Measurements from ENCODE around the gene CALY.
"Not testable (repeated sequence)": the region's sequence is repeated elsewhere in the genome, so short reads cannot be mapped to it uniquely, and the experiment has no call there.

CALY gene

GRCh38 chr10:133327651-133328357 lies 8.9 kb downstream of the CALY start:
- DNase-seq = no peak

- no peak for DNase-seq
Measured at GRCh38 chr10:133326745-133327650, 9.7 kb downstream of the CALY start.

- no peak for DNase-seq
Measured at GRCh38 chr10:133326223-133326551, 10.5 kb downstream of the CALY start.

- peak; percentile 46 for DNase-seq
Measured at GRCh38 chr10:133325440-133326222, 11.1 kb downstream of the CALY start.

- no peak for DNase-seq
Measured at GRCh38 chr10:133324857-133325260, 11.8 kb downstream of the CALY start.

GRCh38 chr10:133324198-133324792 lies 12.4 kb downstream of the CALY start:
- DNase-seq = peak; percentile 68

GRCh38 chr10:133322064-133322709 lies 14.5 kb downstream of the CALY start:
- DNase-seq = not testable (repeated sequence)

- not testable (repeated sequence) for DNase-seq
Measured at GRCh38 chr10:133320852-133321422, 15.8 kb downstream of the CALY start.

GRCh38 chr10:133318494-133319127 lies 18.1 kb downstream of the CALY start:
- peak; percentile 77 for DNase-seq

- no peak for DNase-seq
Measured at GRCh38 chr10:133316732-133317131, 20.0 kb downstream of the CALY start.

- DNase-seq = no peak
Measured at GRCh38 chr10:133316266-133316665, 20.4 kb downstream of the CALY start.

GRCh38 chr10:133315847-133316246 lies 20.8 kb downstream of the CALY start:
- no peak for DNase-seq

GRCh38 chr10:133314911-133315310 lies 21.8 kb downstream of the CALY start:
- no peak for DNase-seq

- no peak for DNase-seq
Measured at GRCh38 chr10:133313192-133313591, 23.5 kb downstream of the CALY start.

- DNase-seq = no peak
Measured at GRCh38 chr10:133312769-133313145, 23.9 kb downstream of the CALY start.

- DNase-seq = no peak
Measured at GRCh38 chr10:133312016-133312768, 24.5 kb downstream of the CALY start.

GRCh38 chr10:133311570-133311969 lies 25.1 kb downstream of the CALY start:
- no peak for DNase-seq

- no peak for DNase-seq
Measured at GRCh38 chr10:133310789-133311188, 25.9 kb downstream of the CALY start.

- DNase-seq = no peak
Measured at GRCh38 chr10:133310399-133310755, 26.3 kb downstream of the CALY start.

- no peak for DNase-seq
Measured at GRCh38 chr10:133309720-133310398, 26.8 kb downstream of the CALY start.

Data from CD4-positive, alpha-beta T cell treated with Interleukin-6 for 4 hours (primary cell).